IMR-90 (cell line): ENCODE measurements around the gene NDFIP2. TPM values are rescaled to one million over a fixed set of nuclear protein-coding genes. Genes with fewer than 3 reads are reported as not detected.

Source experiments
- ATAC-seq: fragments of 200-7000 bp; cut with Tn5 transposase; 2 replicates; pipeline ENCODE4 v1.9.1; 2020; ENCODE audit warnings: low read depth, mild to moderate bottlenecking, moderate library complexity
- BruUV-seq: library from RNA; stranded (reverse); fragments of 400-500 nt; replicated peaks from 2 replicates; lab custom pipeline; 2021; lab: Mats Ljungman, UMichigan
- CTCF ChIA-PET: fragments of 300-600 bp; formaldehyde crosslinking; extraction: SDS; loops from one replicate; lab custom pipeline; 2021; ENCODE audit warnings: antibody characterized with exemption; lab: Yijun Ruan, JAX
- POLR2A ChIA-PET: fragments of 300-600 bp; sonication (Branson Sonifier 250); formaldehyde crosslinking; loops from one replicate; lab custom pipeline; 2022; ENCODE audit warnings: antibody characterized with exemption; ENCODE audit not compliant: unreplicated experiment; lab: Charles Lee
- DNase-seq: peaks from one replicate; pipeline ENCODE4 v3.0.0; 2013
- H2AFZ ChIP-seq: replicated peaks from 2 replicates; pipeline ENCODE3; 2013; ENCODE audit warnings: low read length, mild to moderate bottlenecking; ENCODE audit not compliant: poor library complexity
- H2AK5ac ChIP-seq: 2 replicates; pipeline ENCODE4 v1.6.1; 2013; ENCODE audit warnings: low read depth, low read length, inconsistent platforms
- H2AK9ac ChIP-seq: replicated peaks from 2 replicates; pipeline ENCODE3; 2013; ENCODE audit warnings: mild to moderate bottlenecking, low read depth, low read length, moderate library complexity; ENCODE audit not compliant: poor library complexity
- H2BK120ac ChIP-seq: 2 replicates; pipeline ENCODE4 v1.6.1; 2013; ENCODE audit warnings: low read depth, low read length, inconsistent platforms
- H2BK15ac ChIP-seq: 3 replicates; pipeline ENCODE4 v1.6.1; 2013; ENCODE audit warnings: low read depth, low read length, inconsistent platforms
- H2BK20ac ChIP-seq: 2 replicates; pipeline ENCODE4 v1.6.1; 2013; ENCODE audit warnings: low read depth, mild to moderate bottlenecking, inconsistent platforms, low read length, moderate library complexity
- H2BK5ac ChIP-seq: 2 replicates; pipeline ENCODE4 v1.6.1; 2013; ENCODE audit warnings: mild to moderate bottlenecking, low read depth, low read length, inconsistent platforms; ENCODE audit not compliant: poor library complexity, severe bottlenecking
- H3K14ac ChIP-seq: replicated peaks from 2 replicates; pipeline ENCODE4 v1.6.1; 2013; ENCODE audit warnings: low read depth, low read length, inconsistent platforms
- H3K18ac ChIP-seq: 2 replicates; pipeline ENCODE4 v1.6.1; 2013; ENCODE audit warnings: low read depth, low read length, control low read depth
- H3K23ac ChIP-seq: 2 replicates; pipeline ENCODE4 v1.6.1; 2013; ENCODE audit warnings: low read depth, low read length, inconsistent platforms
- H3K27ac ChIP-seq: 2 replicates; pipeline ENCODE4 v1.5.1; 2013; ENCODE audit warnings: mild to moderate bottlenecking, control low read depth, low read length; ENCODE audit not compliant: insufficient read depth
- H3K27me3 ChIP-seq: 2 replicates; pipeline ENCODE4 v1.6.1; 2013; ENCODE audit warnings: low read length; ENCODE audit not compliant: control insufficient read depth, insufficient read depth
- H3K36me3 ChIP-seq: 2 replicates; pipeline ENCODE4 v1.6.1; 2013; ENCODE audit warnings: low read length, mixed read lengths; ENCODE audit not compliant: control insufficient read depth, insufficient read depth
- H3K4ac ChIP-seq: 2 replicates; pipeline ENCODE4 v1.6.1; 2013; ENCODE audit warnings: low read depth, low read length, inconsistent platforms
- H3K4me1 ChIP-seq: 2 replicates; pipeline ENCODE4 v1.6.1; 2013; ENCODE audit warnings: low read length, mixed read lengths; ENCODE audit not compliant: control insufficient read depth, insufficient read depth
- H3K4me2 ChIP-seq: 2 replicates; pipeline ENCODE4 v1.6.1; 2013; ENCODE audit warnings: low read depth, mild to moderate bottlenecking, control low read depth, low read length, moderate library complexity
- H3K4me3 ChIP-seq: 2 replicates; pipeline ENCODE4 v1.5.1; 2013; ENCODE audit warnings: low read depth, mild to moderate bottlenecking, control low read depth, low read length, moderate library complexity; ENCODE audit not compliant: insufficient read depth
- H3K56ac ChIP-seq: 2 replicates; pipeline ENCODE4 v1.6.1; 2013; ENCODE audit warnings: low read length, inconsistent platforms; ENCODE audit not compliant: insufficient read depth; ENCODE audit errors: extremely low read depth
- H3K79me1 ChIP-seq, 2 experiments: 2 replicates each; pipeline ENCODE4 v1.6.1; 2013; ENCODE audit warnings: low read length in 2 of 2, inconsistent platforms in 1 of 2, low read depth in 1 of 2
- H3K9ac ChIP-seq: 2 replicates; pipeline ENCODE4 v1.6.1; 2013; ENCODE audit warnings: low read depth, low read length, control low read depth
- H3K9me1 ChIP-seq: 2 replicates; pipeline ENCODE4 v1.6.1; 2013; ENCODE audit warnings: low read length, inconsistent platforms; ENCODE audit not compliant: insufficient read depth
- H3K9me3 ChIP-seq: 2 replicates; pipeline ENCODE4 v1.6.1; 2013; ENCODE audit warnings: low read length; ENCODE audit not compliant: control insufficient read depth, insufficient read depth
- H4K20me1 ChIP-seq: 2 replicates; pipeline ENCODE4 v1.6.1; 2013; ENCODE audit warnings: low read length, inconsistent platforms; ENCODE audit not compliant: insufficient read depth
- H4K5ac ChIP-seq: 2 replicates; pipeline ENCODE4 v1.6.1; 2013; ENCODE audit warnings: mild to moderate bottlenecking, low read depth, low read length, control low read depth
- H4K8ac ChIP-seq, 2 experiments: 2 replicates each; pipeline ENCODE4 v1.6.1; 2013; ENCODE audit warnings: low read depth in 2 of 2, low read length in 2 of 2, control low read depth in 1 of 2, inconsistent platforms in 1 of 2
- H4K91ac ChIP-seq: 2 replicates; pipeline ENCODE4 v1.6.1; 2013; ENCODE audit warnings: low read depth, low read length, inconsistent platforms; ENCODE audit not compliant: insufficient read depth
- BHLHE40 ChIP-seq: fragments of 150-350 bp; IDR thresholded peaks from 2 replicates; pipeline ENCODE4 v1.6.1; 2016; ENCODE audit warnings: mild to moderate bottlenecking, low read depth, low read length
- CHD1 ChIP-seq: IDR thresholded peaks from 2 replicates; pipeline ENCODE4 v1.6.1; 2012; ENCODE audit warnings: low read depth, low read length, improper control_type of control experiment
- CTCF ChIP-seq: conservative IDR thresholded peaks from 2 replicates; pipeline ENCODE4 v1.5.1; 2012; ENCODE audit warnings: mild to moderate bottlenecking, low read depth, low read length, improper control_type of control experiment
- ELK1 ChIP-seq: fragments of 150-350 bp; IDR thresholded peaks from 2 replicates; pipeline ENCODE4 v1.6.1; 2016; ENCODE audit warnings: low read depth, mild to moderate bottlenecking, low read length, moderate library complexity, borderline replicate concordance
- FOS ChIP-seq: fragments of 150-350 bp; IDR thresholded peaks from 2 replicates; pipeline ENCODE4 v1.6.1; 2016; ENCODE audit warnings: low read depth, low read length
- MAFK ChIP-seq: IDR thresholded peaks from 2 replicates; pipeline ENCODE4 v1.6.1; 2012; ENCODE audit warnings: low read depth, low read length, improper control_type of control experiment
- MAZ ChIP-seq: IDR thresholded peaks from 2 replicates; pipeline ENCODE4 v1.6.1; 2012; ENCODE audit warnings: low read depth, mild to moderate bottlenecking, low read length, improper control_type of control experiment, moderate library complexity, borderline replicate concordance
- MXI1 ChIP-seq: IDR thresholded peaks from 2 replicates; pipeline ENCODE4 v1.6.1; 2012; ENCODE audit warnings: low read depth, mild to moderate bottlenecking, low read length, moderate library complexity, borderline replicate concordance
- NFE2L2 ChIP-seq: fragments of 150-350 bp; IDR thresholded peaks from 2 replicates; pipeline ENCODE4 v1.6.1; 2016; ENCODE audit warnings: low read depth, mild to moderate bottlenecking, low read length
- RCOR1 ChIP-seq: IDR thresholded peaks from 2 replicates; pipeline ENCODE4 v1.6.1; 2012; ENCODE audit warnings: mild to moderate bottlenecking, low read length, improper control_type of control experiment; ENCODE audit not compliant: insufficient replicate concordance
- RFX5 ChIP-seq: IDR thresholded peaks from 2 replicates; pipeline ENCODE4 v1.8.0; 2012; ENCODE audit warnings: low read depth, mild to moderate bottlenecking, low read length, moderate library complexity
- SMC3 ChIP-seq: fragments of 150-350 bp; IDR thresholded peaks from 2 replicates; pipeline ENCODE4 v1.6.1; 2016; ENCODE audit warnings: low read depth, mild to moderate bottlenecking, antibody characterized with exemption, low read length, moderate library complexity
- dilution Hi-C: fragments of 300-500 bp; cut with HindIII; formaldehyde crosslinking; loops from one replicate; pipeline ENCODE4 v1.14.3; 2018; ENCODE audit warnings: low sequenced_read_pairs; ENCODE audit not compliant: unreplicated experiment
- in situ Hi-C: fragments of 300-500 bp; cut with MboI; formaldehyde crosslinking; loops from 3 replicates; pipeline ENCODE4 v1.14.3; 2019; ENCODE audit warnings: low sequenced_read_pairs, inconsistent platforms, mixed read lengths
- intact Hi-C: fragments of 100-400 bp; cut with micrococcal nuclease; formaldehyde crosslinking; loops from 2 replicates; pipeline ENCODE4 v1.10.0; 2022
- polyA plus RNA-seq, 3 experiments: library from polyadenylated mRNA; depleted of rRNA; stranded (reverse); fragments of >200 nt; gene quantifications; 2 replicates each; pipeline ENCODE4 v1.2.3, GENCODE V29; 2012; ENCODE audit warnings: low replicate concordance in 1 of 3
- total RNA-seq: library from RNA; depleted of rRNA; stranded (reverse); fragments of >200 nt; gene quantifications from 2 replicates; pipeline ENCODE4 v1.2.3, GENCODE V29; 2012

NDFIP2 gene
- total and polyA plus RNA-seq, 2 of the 4 experiments (the other 2 are of a cell fraction): 23.8 to 25.8 TPM

- Histone ChIP-seq H2BK120ac (no peak overlapping the region), H3K36me3 (no peaks in the 10 kb centered on the region), H3K56ac (no peak overlapping the region), H4K20me1 (no peaks in the 10 kb centered on the region), H3K27me3 (no peaks in the 10 kb centered on the region), H2AFZ (no peak overlapping the region), H3K9me3 (no peaks in the 10 kb centered on the region), H2AK9ac (no peak overlapping the region), H3K18ac (no peak overlapping the region), H3K79me1 (no peaks in the 10 kb centered on the region), H3K4me2 (no peak overlapping the region), H3K9me1 (no peaks in the 10 kb centered on the region), H4K91ac (no peak overlapping the region), H3K4me3 (no peak overlapping the region), H2AK5ac (no peak overlapping the region), H2BK5ac (no peak overlapping the region), H3K4me1 (no peaks in the 10 kb centered on the region), H4K8ac (no peak overlapping the region), H3K23ac (no peak overlapping the region), H3K14ac (no peak overlapping the region), H4K5ac (no peak overlapping the region), H3K9ac (no peak overlapping the region), H2BK15ac (no peak overlapping the region), H3K27ac (no peak overlapping the region), H2BK20ac (no peak overlapping the region), H3K4ac (no peak overlapping the region)
- ChIA-PET POLR2A (no interaction called here), CTCF (no interaction called here)
- TF ChIP-seq CTCF (no peak), FOS (no peak), NFE2L2 (no peak), CHD1 (no peak), SMC3 (no peak), RFX5 (no peak), MXI1 (no peak), MAZ (no peak), MAFK (no peak), RCOR1 (no peak), ELK1 (no peak), BHLHE40 (no peak)
- DNase-seq: no peak
- no TSS peak for BruUV-seq
- intact Hi-C loops: no loop called here
- ATAC-seq: no peak
- dilution Hi-C loops: no loop called here
- in situ Hi-C loops: no loop called here
These were observed 109.4 kb downstream of the NDFIP2 start for GRCh38 chr13:79590394-79590676.
